K562 (cell line): ENCODE measurements around the gene HAUS1. TPM values are rescaled to one million over a fixed set of nuclear protein-coding genes. Genes with fewer than 3 reads are reported as not detected.

Source experiments
- ATAC-seq: fragments of 200-7000 bp; cut with Tn5 transposase; 3 replicates; pipeline ENCODE4 v1.9.1; 2020; ENCODE audit warnings: moderate library complexity
- BruUV-seq: library from RNA; stranded (reverse); fragments of 400-500 nt; replicated peaks from 2 replicates; lab custom pipeline; 2021; lab: Mats Ljungman, UMichigan
- CTCF ChIA-PET: fragments of 300-600 bp; formaldehyde crosslinking; extraction: SDS; loops from one replicate; lab custom pipeline; 2021; ENCODE audit warnings: low intra/inter-chr PET ratio; lab: Yijun Ruan, JAX
- POLR2A ChIA-PET: fragments of 300-600, 350-650 bp; sonication (Branson Sonifier 250); formaldehyde crosslinking; extraction: SDS; loops from one replicate; lab custom pipeline; 2021; ENCODE audit warnings: antibody characterized with exemption, inconsistent platforms; lab: Yijun Ruan, JAX
- DNase-seq, 4 experiments: peaks; one replicate each; pipeline versions ENCODE4 v3.0.0 to v3.0.0-alpha.2; 2011 to 2018; ENCODE audit warnings: low spot score in 3 of 4, mixed read lengths in 3 of 4; ENCODE audit errors: extremely low read depth in 1 of 4
- FAIRE-seq: peaks from 2 replicates; lab custom pipeline; 2011; peaks lifted over from hg19 to GRCh38; lab: Jason Lieb, UNC
- H2AFZ ChIP-seq: 2 replicates; pipeline ENCODE4 v1.6.0; 2011; ENCODE audit warnings: low read depth, low read length, control low read depth, inconsistent platforms
- H3K27ac ChIP-seq: fragments of 200-600 bp; 3 replicates; pipeline ENCODE4 v1.8.0; 2011; ENCODE audit warnings: low read depth, mild to moderate bottlenecking, control low read depth, inconsistent platforms, low read length, moderate library complexity, mixed read lengths; ENCODE audit errors: extremely low read depth
- H3K27me3 ChIP-seq, 2 experiments: fragments of 300-600 bp in 1 of 2; 2 replicates in 1 of 2; 3 replicates in 1 of 2; pipeline versions ENCODE4 v1.6.0 to v1.8.0; 2011; ENCODE audit warnings: inconsistent platforms in 2 of 2, low read length in 2 of 2, mild to moderate bottlenecking in 1 of 2, mixed read lengths in 1 of 2, moderate library complexity in 1 of 2; ENCODE audit not compliant: control insufficient read depth in 2 of 2, insufficient read depth in 2 of 2
- H3K36me3 ChIP-seq: fragments of 300-600 bp; 3 replicates; pipeline ENCODE4 v1.8.0; 2011; ENCODE audit warnings: mild to moderate bottlenecking, low read length, inconsistent platforms; ENCODE audit not compliant: control insufficient read depth, insufficient read depth
- H3K4me1 ChIP-seq, 2 experiments: fragments of 200-600 bp in 1 of 2; replicated peaks in 1 of 2; 2 replicates in 1 of 2; 3 replicates in 1 of 2; pipeline versions ENCODE4 v1.5.1 to v1.8.0; 2011; ENCODE audit warnings: inconsistent platforms in 2 of 2, low read length in 2 of 2, mild to moderate bottlenecking in 1 of 2, mixed read lengths in 1 of 2, moderate library complexity in 1 of 2; ENCODE audit not compliant: control insufficient read depth in 2 of 2, insufficient read depth in 2 of 2
- H3K4me2 ChIP-seq: 2 replicates; pipeline ENCODE4 v1.6.1; 2011; ENCODE audit warnings: low read length, control low read depth, inconsistent platforms, mixed read lengths; ENCODE audit not compliant: insufficient read depth
- H3K4me3 ChIP-seq: fragments of 200-600 bp; sonication (generic), shearing (Covaris generic); 2 replicates; pipeline ENCODE4 v1.5.1; 2016; ENCODE audit warnings: control low read depth, inconsistent platforms
- H3K79me2 ChIP-seq: fragments of 200-600 bp; 3 replicates; pipeline ENCODE4 v1.8.0; 2011; ENCODE audit warnings: low read length, inconsistent platforms; ENCODE audit not compliant: control insufficient read depth, insufficient read depth
- H3K9ac ChIP-seq, 2 experiments: 2 replicates each; pipeline versions ENCODE4 v1.6.0 to v1.6.1; 2011; ENCODE audit warnings: low read depth in 2 of 2, low read length in 2 of 2, control low read depth in 1 of 2, inconsistent platforms in 1 of 2, mild to moderate bottlenecking in 1 of 2, mixed read lengths in 1 of 2; ENCODE audit not compliant: insufficient read depth in 1 of 2
- H3K9me1 ChIP-seq: one replicate; pipeline ENCODE4 v1.6.0; 2011; ENCODE audit warnings: inconsistent platforms, mild to moderate bottlenecking, low read length, moderate library complexity; ENCODE audit not compliant: control insufficient read depth, insufficient read depth
- H3K9me3 ChIP-seq: replicated peaks from 2 replicates; pipeline ENCODE4 v1.5.1; 2011; ENCODE audit warnings: low read depth, low read length, inconsistent platforms; ENCODE audit not compliant: control insufficient read depth, insufficient read depth
- H4K20me1 ChIP-seq: replicated peaks from 2 replicates; pipeline ENCODE4 v1.6.1; 2011; ENCODE audit warnings: low read length, inconsistent platforms, mixed read lengths; ENCODE audit not compliant: control insufficient read depth, insufficient read depth
- CC2D1A ChIP-seq: fragments of 450-650 bp; IDR thresholded peaks from 2 replicates; pipeline ENCODE4 v1.6.1; 2017; ENCODE audit warnings: mild to moderate bottlenecking
- GTF2B ChIP-seq: IDR thresholded peaks from 2 replicates; pipeline ENCODE4 v1.6.1; 2011; ENCODE audit not compliant: insufficient read length; ENCODE audit errors: extremely low read depth
- IRF1 ChIP-seq: sonication (generic); formaldehyde crosslinking; IDR thresholded peaks from 2 replicates; pipeline ENCODE4 v1.8.0; 2022; ENCODE audit warnings: missing genetic modification reagents, mild to moderate bottlenecking, borderline replicate concordance
- MBD2 ChIP-seq: sonication (generic); IDR thresholded peaks from 2 replicates; pipeline ENCODE4 v1.6.1; 2016; ENCODE audit warnings: low read depth, borderline replicate concordance
- NFRKB ChIP-seq: fragments of 450-650 bp; IDR thresholded peaks from 2 replicates; pipeline ENCODE4 v1.6.1; 2016; ENCODE audit warnings: low read depth
- PRMT5 ChIP-seq: sonication (generic); formaldehyde crosslinking; IDR thresholded peaks from 2 replicates; pipeline ENCODE4 v1.5.0; 2020; ENCODE audit warnings: missing genetic modification reagents
- TARDBP ChIP-seq: fragments of 450-650 bp; IDR thresholded peaks from 2 replicates; pipeline ENCODE4 v1.6.1; 2016
- XRCC4 ChIP-seq: IDR thresholded peaks from one replicate; pipeline ENCODE4 v1.6.1; 2011; ENCODE audit not compliant: insufficient read depth, insufficient read length; ENCODE audit errors: extremely low read depth
- ZBTB12 ChIP-seq: fragments of 250-450 bp; sonication (Bioruptor Pico); IDR thresholded peaks from 2 replicates; pipeline ENCODE4 v1.4.0; 2020
- ZNF165 ChIP-seq: fragments of 250-450 bp; sonication (Bioruptor Pico); IDR thresholded peaks from 2 replicates; pipeline ENCODE4 v1.4.0; 2020; ENCODE audit warnings: borderline replicate concordance
- ZNF184 ChIP-seq: sonication (generic); formaldehyde crosslinking; IDR thresholded peaks from 2 replicates; pipeline ENCODE4 v1.5.0; 2020; ENCODE audit warnings: missing genetic modification reagents
- ZNF398 ChIP-seq: fragments of 250-450 bp; sonication (Bioruptor Pico); IDR thresholded peaks from 2 replicates; pipeline ENCODE4 v1.8.0; 2021; ENCODE audit warnings: moderate library complexity, mild to moderate bottlenecking, inconsistent platforms
- ZNF668 ChIP-seq: fragments of 250-450 bp; sonication (Bioruptor Pico); IDR thresholded peaks from 2 replicates; pipeline ENCODE4 v1.8.0; 2022; ENCODE audit warnings: mild to moderate bottlenecking, inconsistent platforms
- ZNF764 ChIP-seq: fragments of 250-450 bp; sonication (Bioruptor Pico); IDR thresholded peaks from 2 replicates; pipeline ENCODE4 v1.4.0; 2020; ENCODE audit warnings: low read depth, mild to moderate bottlenecking, moderate library complexity
- ZNF785 ChIP-seq: fragments of 250-450 bp; sonication (Bioruptor Pico); IDR thresholded peaks from 2 replicates; pipeline ENCODE4 v1.4.0; 2020; ENCODE audit warnings: mild to moderate bottlenecking
- WGBS: fragments of 100-300 bp; shearing (Covaris generic); methylation state at CpG from one replicate; pipeline ENCODE4 v1.1.6; 2016; ENCODE audit warnings: low coverage, mixed read lengths; ENCODE audit not compliant: insufficient coverage; ENCODE audit errors: missing lambda C conversion rate; 5-methylcytosine and 5-hydroxymethylcytosine counted together
- in situ Hi-C: fragments of 300-500 bp; cut with MboI; formaldehyde crosslinking; loops from 4 replicates; pipeline ENCODE4 v1.15.0; 2018; ENCODE audit warnings: inconsistent platforms, mixed read lengths
- intact Hi-C: fragments of 100-400 bp; cut with micrococcal nuclease; formaldehyde crosslinking; loops from 2 replicates; pipeline ENCODE4 v1.14.2; 2022
- polyA plus RNA-seq, 8 experiments: library from polyadenylated mRNA; depleted of rRNA in 4 of 8; stranded (reverse) in 5 of 8; unstranded in 3 of 8; fragments of >200 nt; fragmentation: Nextera tagmentation in 2 of 8; fragmentation: Illumina TruSeq in 1 of 8; extraction: Ambion mirVana in 2 of 8; extraction: Trizol in 1 of 8; gene quantifications; 2 replicates each; pipeline versions ENCODE4 v1.2.1 to v1.2.3, GENCODE V29; 2011 to 2014; ENCODE audit warnings: inconsistent platforms in 1 of 8, missing spikeins in 1 of 8
- total RNA-seq, 7 experiments: library from RNA; depleted of rRNA in 6 of 7; stranded (reverse); fragments of >200 nt in 6 of 7; fragmentation: Illumina TruSeq in 2 of 7; extraction: Trizol in 2 of 7; gene quantifications; 2 replicates each; pipeline versions ENCODE4 v1.2.1 to v1.2.3, GENCODE V29; 2011 to 2021; ENCODE audit warnings: low replicate concordance in 1 of 7
- TF ChIP-seq, protein P1 (sequence below), 2 experiments: fragments of 450-650 bp in 1 of 2; sonication (generic) in 1 of 2; formaldehyde crosslinking in 1 of 2; IDR thresholded peaks in 1 of 2; conservative IDR thresholded peaks in 1 of 2; 2 replicates each; pipeline versions ENCODE4 v1.6.1 to v1.8.1; 2016 to 2023; ENCODE audit warnings: mild to moderate bottlenecking in 2 of 2, moderate library complexity in 2 of 2, inconsistent platforms in 1 of 2, missing genetic modification reagents in 1 of 2
- TF ChIP-seq, protein P2 (sequence below): fragments of 250-450 bp; sonication (Bioruptor Pico); IDR thresholded peaks from 2 replicates; pipeline ENCODE4 v1.4.0; 2020; ENCODE audit warnings: borderline replicate concordance

The HAUS1 gene
- total and polyA plus RNA-seq, 9 of the 15 experiments (the other 6 are each of a cell fraction or from before 2014, with no cell fraction given), result 45.6 to 135 (median 76.3) TPM

- peak overlapping the region; percentile 35 for H3K4me2 ChIP-seq
- ChIA-PET CTCF (no interaction called here), POLR2A (no interaction called here)
- 57% methylated on average over 3 of the region's 3 CpGs for WGBS
- FAIRE-seq, result no peak
- H3K27ac ChIP-seq, result no peak overlapping the region
- H3K9me1 ChIP-seq, result no peaks in the 10 kb centered on the region
- no peak overlapping the region for H3K4me3 ChIP-seq
- no peaks in the 10 kb centered on the region for H3K79me2 ChIP-seq
- no peaks in the 10 kb centered on the region for H3K9me3 ChIP-seq
- H2AFZ ChIP-seq, result peak overlapping the region; percentile 51
- no peaks in the 10 kb centered on the region for H3K27me3 ChIP-seq
- no peaks in the 10 kb centered on the region for H4K20me1 ChIP-seq
- BruUV-seq, result no TSS peak
- in situ Hi-C loops (no loop called here), intact Hi-C loops (no loop called here)
- peaks cover 34 to 40% of the 10 kb centered on the region in 2 experiments; a peak in 4 of 5 replicates for H3K4me1 ChIP-seq
- no peaks in the 10 kb centered on the region for H3K36me3 ChIP-seq
- no peak for DNase-seq
- H3K9ac ChIP-seq, result peak overlapping the region in 1 of 2 experiments; percentile 21; a peak in 2 of 4 replicates
- ATAC-seq, result no peak
- TF ChIP-seq, protein P1, sequence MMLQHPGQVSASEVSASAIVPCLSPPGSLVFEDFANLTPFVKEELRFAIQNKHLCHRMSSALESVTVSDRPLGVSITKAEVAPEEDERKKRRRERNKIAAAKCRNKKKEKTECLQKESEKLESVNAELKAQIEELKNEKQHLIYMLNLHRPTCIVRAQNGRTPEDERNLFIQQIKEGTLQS (IDR thresholded peaks at IDR 0.05), result no peak
- TF ChIP-seq, protein P1 (CRISPR knock-in tag; conservative IDR thresholded peaks at IDR 0.05), result no peak
- TF ChIP-seq, protein P2, sequence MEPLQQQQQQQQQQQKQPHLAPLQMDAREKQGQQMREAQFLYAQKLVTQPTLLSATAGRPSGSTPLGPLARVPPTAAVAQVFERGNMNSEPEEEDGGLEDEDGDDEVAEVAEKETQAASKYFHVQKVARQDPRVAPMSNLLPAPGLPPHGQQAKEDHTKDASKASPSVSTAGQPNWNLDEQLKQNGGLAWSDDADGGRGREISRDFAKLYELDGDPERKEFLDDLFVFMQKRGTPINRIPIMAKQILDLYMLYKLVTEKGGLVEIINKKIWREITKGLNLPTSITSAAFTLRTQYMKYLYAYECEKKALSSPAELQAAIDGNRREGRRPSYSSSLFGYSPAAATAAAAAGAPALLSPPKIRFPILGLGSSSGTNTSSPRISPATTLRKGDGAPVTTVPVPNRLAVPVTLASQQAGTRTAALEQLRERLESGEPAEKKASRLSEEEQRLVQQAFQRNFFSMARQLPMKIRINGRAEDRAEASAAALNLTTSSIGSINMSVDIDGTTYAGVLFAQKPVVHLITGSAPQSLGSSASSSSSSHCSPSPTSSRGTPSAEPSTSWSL (CRISPR knock-in tag), result no peak
- TF ChIP-seq GTF2B (no peak), XRCC4 (no peak), CC2D1A (no peak), TARDBP (no peak), ZNF764 (no peak), ZNF184 (CRISPR knock-in tag) (no peak), ZNF785 (no peak), ZNF668 (CRISPR knock-in tag) (no peak), ZNF398 (no peak), ZBTB12 (CRISPR knock-in tag) (no peak), PRMT5 (CRISPR knock-in tag) (no peak), MBD2 (no peak), IRF1 (CRISPR knock-in tag) (no peak), ZNF165 (CRISPR knock-in tag) (no peak), NFRKB (no peak)
Observed at GRCh38 chr18:46156843-46157242, 52.7 kb downstream of the HAUS1 start.
